AML-193 (cell line): ENCODE data around the gene COL23A1.
"Not testable (repeated sequence)": the region's sequence is repeated elsewhere in the genome, so short reads cannot be mapped to it uniquely, and the experiment has no call there.

Experiments
- DNase-seq, 2 experiments: peaks; one replicate each; lab custom pipeline; 2025; lab: John Stamatoyannopoulos, UW

Gene COL23A1

GRCh38 chr5:178302321-178302720, 287.9 kb downstream of the COL23A1 start:
- DNase-seq = not testable (repeated sequence)

- no peak for DNase-seq
Measured at GRCh38 chr5:178301641-178302040, 288.6 kb downstream of the COL23A1 start.

DNA sequence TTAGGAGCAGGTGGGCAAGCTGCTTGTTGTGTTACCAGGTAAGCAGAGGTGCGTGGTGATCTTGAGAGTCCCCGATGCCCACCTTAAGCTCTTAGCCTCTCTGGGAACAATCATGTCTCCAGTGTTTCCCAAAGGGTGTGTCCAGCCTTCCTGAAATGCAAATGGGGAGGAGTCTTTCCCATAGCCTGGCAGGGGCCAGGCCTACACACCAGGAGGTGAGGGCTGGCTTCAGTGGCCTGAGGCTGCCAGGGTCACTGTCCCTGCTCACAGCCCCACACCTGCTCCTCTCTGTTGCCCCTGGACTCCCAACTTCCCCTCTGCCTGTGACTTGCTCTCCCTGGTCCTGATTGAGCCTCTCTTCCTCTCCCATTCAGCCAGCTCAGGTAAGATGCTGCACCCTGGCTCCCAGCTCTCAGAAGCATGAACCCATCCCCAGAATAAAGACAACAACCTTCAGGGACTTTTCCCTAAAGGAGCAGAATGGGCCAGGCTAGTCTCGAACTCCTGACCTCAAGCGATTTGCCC, 291.8 kb downstream of the COL23A1 start:
- DNase-seq = no peak

DNA sequence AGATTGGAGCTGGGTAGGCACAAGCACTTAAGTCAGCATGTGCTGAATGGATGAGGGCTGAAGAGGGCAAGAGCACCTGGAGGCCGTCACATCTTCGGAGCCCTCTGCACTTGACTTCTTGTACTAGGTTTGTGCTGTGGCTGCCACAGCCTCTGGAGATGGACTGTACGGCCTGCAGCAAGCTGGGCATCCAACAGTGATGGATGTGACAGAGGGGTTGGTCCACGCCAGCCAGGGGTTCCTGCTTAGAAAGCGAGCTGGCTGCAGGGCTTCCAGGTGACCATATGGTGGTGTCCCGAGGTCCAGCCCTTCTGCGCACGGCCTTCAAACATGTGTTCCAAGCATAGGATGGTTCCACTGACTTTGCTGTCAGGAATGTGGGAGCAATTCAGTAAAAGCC, 292.4 kb downstream of the COL23A1 start:
- no peak for DNase-seq

GRCh38 chr5:178296066-178296465, 294.1 kb downstream of the COL23A1 start:
- DNase-seq = no peak

GRCh38 chr5:178295589-178295988, 294.6 kb downstream of the COL23A1 start:
- DNase-seq = no peak

DNA sequence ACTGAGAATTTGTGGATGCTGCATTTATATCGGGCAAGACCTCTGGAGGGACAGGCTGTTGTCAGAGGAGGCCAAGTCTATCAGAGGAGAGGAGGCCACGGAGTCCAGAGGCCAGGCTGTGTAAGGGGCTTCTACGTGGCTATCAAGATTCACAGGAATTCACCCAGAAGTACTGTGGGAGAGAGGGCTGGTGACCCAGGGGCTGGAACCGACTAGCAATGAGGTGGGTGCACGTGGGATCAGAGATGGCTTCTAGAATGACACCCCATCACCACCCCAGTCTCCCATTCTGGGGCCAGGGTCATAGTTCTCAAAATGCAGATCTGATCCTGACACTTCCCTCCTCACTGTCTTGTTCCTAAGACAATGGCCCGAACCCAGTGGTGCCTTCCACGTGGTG, 296.4 kb downstream of the COL23A1 start:
- DNase-seq = no peak

GRCh38 chr5:178293400-178293799, 296.8 kb downstream of the COL23A1 start:
- DNase-seq = no peak

DNA sequence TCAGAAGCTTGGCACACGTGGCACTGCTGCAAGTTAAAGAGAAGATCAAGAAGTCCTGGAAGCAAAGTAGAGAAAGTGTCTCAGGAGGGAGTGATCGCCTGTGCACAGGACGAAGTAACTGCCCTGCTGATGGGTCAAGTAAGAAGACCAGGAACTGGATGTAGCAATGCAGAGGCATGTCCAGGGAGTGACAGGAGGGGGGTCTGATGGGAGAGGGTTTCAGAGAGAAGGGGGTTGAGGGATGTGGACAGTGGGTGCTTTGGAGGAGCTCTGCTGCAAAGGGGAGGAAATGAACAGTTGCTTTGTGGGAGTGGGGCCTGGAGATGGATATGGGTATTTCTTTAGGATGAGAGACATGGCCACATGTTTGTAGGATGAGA, 297.4 kb downstream of the COL23A1 start:
- no peak for DNase-seq

- DNase-seq = no peak
Measured at GRCh38 chr5:178291969-178292825, 298.0 kb downstream of the COL23A1 start.

- no peak for DNase-seq
Measured at GRCh38 chr5:178291161-178291561, 299.0 kb downstream of the COL23A1 start.

GRCh38 chr5:178290376-178290775, 299.8 kb downstream of the COL23A1 start:
- DNase-seq = no peak

DNA sequence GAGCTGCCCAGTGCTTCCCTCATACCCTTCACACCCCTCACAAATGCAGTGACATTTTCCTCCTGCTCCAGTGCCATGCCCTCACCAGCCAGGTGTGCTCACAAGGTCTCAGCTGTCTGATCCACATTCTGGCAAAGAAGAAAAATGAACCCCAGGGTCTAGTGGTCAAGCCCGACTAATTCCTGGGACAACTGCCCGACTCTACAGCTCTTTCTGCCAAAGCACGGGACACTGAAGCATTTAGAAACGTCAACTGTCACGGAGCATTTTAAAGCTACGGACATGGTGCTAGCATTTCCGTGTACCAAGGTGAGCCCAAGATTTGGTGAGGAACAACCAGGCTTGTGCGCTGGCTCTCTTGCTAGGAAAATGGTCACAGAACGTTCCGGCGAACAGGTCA, 300.8 kb downstream of the COL23A1 start:
- DNase-seq = no peak

DNA sequence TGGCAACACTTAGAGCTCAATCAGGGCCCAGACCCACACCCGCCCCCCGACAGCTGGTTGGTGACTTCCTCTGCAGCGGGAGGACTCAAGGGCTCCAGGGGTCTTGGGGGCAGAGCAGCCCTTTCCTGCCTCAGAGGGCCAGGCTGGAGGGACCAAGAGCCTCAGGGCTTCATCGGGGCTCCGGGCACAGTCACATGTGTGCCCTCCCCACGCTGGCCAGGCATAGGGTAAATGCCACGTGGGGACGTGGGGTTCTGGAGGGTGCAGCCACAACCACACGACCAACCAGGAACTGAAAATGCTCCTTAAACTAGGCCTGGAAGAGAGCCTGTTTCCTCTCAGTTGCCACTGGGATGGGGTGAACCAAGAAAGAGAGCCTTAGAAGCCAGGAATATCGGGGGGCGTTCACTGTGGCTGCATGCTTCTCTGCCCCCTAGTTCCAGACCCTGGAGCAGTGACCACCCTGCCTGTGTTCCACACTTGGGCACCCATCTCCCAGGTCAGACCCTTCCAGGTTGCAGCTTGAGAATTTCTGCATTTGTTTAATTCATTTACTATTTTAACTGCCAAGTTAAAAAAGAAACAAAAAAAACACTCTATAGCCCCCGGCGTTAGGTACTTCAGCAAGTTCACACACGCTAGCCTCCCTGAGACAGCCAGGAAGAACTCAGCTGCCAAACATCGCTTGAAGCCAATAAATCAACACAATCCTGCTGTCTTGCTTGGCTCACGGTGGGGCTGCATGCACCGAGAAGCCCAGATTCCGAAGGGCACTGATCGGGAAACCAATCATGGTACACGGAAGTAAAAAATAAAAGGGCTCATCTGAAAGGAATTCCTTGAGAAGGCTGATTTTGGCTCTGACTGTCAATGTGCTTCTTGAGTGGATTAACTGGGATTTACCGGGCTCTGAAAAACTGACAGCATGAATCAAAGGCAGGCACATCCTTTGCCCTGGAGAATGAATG, 301.5 kb downstream of the COL23A1 start:
- DNase-seq = no peak

DNA sequence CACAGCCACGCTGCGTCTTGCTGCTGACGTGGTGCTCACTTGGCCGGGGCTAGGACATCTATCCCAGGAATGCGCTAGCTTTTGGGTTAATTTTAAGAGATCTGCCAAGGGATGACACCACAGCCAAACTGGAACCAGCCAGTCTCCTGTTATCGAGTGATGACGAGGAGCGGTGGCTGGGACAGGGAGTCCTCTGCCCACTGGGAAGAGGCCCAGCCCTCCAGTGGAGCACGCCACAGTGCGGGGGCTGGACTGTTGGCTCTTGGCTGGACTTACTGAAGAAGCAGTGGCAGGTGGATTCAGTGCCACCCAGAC, 302.4 kb downstream of the COL23A1 start:
- no peak for DNase-seq

DNA sequence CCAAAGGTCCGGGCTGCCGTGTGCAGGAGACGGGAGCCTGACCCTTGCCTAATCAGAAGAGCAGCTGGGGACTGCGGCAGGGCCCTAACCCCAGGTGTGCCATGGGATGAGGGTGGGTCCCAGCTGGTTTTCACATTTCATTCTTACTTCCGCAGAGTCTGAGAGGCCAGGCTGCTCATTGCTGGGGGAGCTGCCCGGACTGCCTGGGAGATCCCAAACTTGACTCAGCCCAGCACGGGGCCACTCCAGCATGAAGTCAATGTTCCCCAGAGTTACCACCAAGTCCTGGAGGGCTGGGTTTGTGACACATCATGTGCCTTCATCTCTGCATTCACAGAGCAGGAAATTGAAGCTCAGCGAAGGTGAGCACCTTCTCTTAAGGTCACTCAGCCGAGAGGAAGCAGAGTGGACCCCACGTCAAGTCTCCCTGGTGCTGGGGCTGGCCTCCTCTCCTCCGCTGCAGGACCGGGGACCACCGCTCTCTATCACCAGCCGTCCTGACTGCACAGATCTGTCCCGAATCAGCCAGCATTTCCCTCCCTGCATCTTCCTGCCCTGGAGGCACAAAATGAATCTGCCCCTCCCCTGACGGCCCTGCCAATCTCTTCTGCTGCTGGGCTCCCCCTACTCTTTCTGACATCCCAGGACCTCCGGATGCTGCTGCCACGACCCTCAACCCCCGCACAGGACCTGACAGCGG, 303.0 kb downstream of the COL23A1 start:
- no peak for DNase-seq

GRCh38 chr5:178286226-178287090, 303.7 kb downstream of the COL23A1 start:
- no peak for DNase-seq

- DNase-seq = no peak
Measured at GRCh38 chr5:178285399-178286225, 304.6 kb downstream of the COL23A1 start.

DNA sequence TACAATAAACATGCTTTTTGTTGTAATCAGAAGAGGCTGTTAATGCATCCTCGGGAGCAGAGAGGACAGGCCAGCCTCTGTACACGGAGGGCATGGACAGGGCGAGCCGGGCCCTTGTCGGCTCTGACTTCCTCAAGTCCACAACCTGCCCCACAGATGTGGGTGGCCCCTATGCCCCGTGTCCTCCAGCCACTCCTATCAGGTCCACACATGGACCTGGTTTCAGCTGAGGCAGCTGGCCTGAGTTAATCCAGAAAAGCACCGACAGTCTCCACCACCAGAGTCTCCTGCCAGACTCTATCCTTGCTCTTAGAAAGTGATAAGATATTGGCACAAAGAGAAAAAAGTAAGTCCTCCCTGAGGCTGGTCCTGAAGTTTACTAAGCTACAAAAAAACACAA, 305.2 kb downstream of the COL23A1 start:
- DNase-seq = no peak

DNA sequence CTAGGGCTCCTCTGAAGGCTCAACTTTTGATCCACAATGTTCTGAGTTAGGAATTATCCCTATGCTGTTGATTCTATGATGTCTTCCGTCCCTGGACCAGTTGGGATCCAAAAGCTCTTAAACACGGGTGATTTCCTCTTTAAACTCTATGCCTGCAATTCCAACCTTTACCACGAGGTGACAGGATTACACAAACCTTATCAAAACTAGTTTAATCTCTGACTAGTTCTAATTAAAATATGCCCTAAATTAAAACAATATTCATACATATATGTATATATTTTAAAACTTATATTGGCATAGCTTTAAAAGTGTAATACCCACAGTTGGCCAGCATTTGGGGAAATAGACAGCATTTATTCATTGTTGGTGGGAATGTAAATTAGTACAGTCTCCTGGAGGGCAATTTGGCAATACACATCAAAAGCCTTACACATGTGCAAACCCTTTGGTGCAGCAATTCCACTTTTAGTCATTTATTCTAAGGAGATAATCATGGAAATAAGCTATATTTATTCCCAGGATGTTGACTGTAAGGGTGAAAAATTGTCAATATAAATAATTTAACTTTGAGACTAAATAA, 306.0 kb downstream of the COL23A1 start:
- DNase-seq = peak; percentile 46 to 53
